NCI-H187 treated with DMSO at 0.1 percent for 48 hours (cell line): Measurements from ENCODE around the gene TAAR2.
A peak's percentile ranks its signal among the peaks of the same experiment; 100 is the strongest.
"Not testable (repeated sequence)": the region's sequence is repeated elsewhere in the genome, so short reads cannot be mapped to it uniquely, and the experiment has no call there.

Experiments used
- DNase-seq: peaks from one replicate; lab custom pipeline; 2025; lab: John Stamatoyannopoulos, UW

Gene TAAR2

DNA sequence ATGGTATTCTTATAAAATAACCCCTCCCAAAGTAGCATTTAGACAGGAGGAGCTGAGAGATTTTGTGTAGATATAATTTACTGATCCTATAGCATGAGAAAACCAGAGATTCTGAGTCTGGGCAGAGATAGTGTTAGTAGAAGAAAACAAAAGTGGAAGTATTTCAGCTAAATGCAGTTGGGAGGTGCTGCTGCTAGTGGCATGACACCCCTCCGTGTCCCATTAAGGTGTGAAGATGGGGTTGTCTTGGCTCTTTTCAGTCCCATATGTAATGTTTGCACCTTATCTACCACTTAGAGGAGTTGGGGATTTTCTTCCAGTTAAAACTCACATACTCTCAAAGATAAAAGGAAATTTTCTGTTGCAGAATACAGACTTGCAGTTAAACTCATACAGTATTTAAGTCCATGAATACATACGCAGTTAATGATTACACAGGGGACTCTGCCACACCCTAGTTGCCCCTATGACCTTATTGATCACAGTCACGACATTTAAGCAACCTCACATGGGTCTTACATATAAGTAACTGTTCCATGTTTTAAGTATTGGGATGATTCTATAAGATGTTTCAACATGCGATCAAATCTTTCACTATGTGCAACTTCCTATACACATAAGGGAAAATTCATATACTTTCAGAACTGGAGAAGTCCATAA is 11.5 kb downstream of the TAAR2 start:
- no peak for DNase-seq

DNA sequence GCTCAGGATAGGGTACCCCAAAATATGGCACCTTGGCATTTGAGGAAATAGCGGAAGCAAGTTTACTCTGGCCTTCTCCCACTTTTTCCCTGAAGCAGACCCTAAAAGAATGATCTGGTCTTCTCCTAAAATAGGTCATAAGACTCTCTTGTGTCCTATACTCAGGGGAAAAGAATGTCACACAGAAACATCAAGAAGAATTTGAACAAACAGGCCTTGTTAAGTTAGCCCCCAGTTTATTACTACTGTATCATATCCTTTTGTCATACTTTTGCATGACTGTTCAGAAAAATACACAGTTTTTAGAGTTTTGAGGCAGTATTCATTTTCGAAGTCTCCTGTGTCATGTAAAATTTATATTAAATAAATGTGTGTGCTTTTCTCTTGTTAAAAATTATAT is 12.5 kb downstream of the TAAR2 start:
- no peak for DNase-seq

- no peak for DNase-seq
These were observed 16.4 kb downstream of the TAAR2 start for GRCh38 chr6:132607544-132608233.

- DNase-seq: no peak
These were observed 19.4 kb downstream of the TAAR2 start for GRCh38 chr6:132604635-132605152.

- DNase-seq: not testable (repeated sequence)
These were observed 23.2 kb downstream of the TAAR2 start for GRCh38 chr6:132600900-132601299.

- no peak for DNase-seq
These were observed 25.6 kb downstream of the TAAR2 start for GRCh38 chr6:132598473-132598872.

DNA sequence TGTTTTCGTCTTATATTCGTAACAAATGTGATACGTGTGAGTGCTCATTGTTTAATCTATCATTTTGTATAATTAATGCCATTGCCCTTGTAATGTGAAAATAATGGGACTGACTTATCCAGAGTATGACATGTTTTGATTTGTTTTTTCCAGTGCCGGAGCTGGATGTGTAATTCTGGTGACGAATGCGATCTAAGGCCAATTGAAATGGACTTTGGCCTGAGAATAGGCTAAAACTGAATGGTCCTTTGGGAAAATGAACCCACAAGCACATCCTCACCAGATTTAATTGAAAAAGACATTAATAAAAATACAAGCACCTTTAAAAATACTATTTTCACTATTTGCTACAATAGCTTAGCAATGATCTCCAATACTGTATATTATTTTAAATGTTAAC is 27.9 kb downstream of the TAAR2 start:
- DNase-seq: no peak

- no peak for DNase-seq
These were observed 31.2 kb downstream of the TAAR2 start for GRCh38 chr6:132592855-132593254.

GRCh38 chr6:132590362-132590761 is 33.7 kb downstream of the TAAR2 start:
- DNase-seq: peak; percentile 46

DNA sequence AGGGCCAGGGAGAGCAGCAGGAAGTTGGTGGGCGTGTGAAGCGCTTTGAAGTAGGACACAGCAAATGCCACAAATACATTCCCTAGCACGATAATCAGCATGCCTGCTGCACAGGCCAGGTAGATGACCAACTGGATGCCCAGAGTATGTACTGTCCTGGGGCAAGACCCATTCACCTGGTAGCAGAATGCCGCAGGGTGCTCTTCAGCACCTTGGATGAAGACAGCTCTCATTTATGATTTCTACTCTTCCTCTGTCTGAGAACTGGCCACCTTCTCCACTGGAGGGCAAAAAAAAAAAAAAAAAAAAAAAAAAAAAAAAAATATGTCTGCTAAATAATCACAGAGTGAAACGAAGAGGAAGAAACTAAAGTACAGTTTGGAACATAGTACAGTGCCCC is 34.6 kb downstream of the TAAR2 start, which contains the start of gene TAAR5:
TSS of gene TAAR5 (minus strand) at position 288 of the 400 bp plus-strand sequence. CDS start at position 233, 55 bp downstream.
- no peak for DNase-seq

GRCh38 chr6:132587424-132587823 is 36.7 kb downstream of the TAAR2 start:
- DNase-seq: no peak

DNA sequence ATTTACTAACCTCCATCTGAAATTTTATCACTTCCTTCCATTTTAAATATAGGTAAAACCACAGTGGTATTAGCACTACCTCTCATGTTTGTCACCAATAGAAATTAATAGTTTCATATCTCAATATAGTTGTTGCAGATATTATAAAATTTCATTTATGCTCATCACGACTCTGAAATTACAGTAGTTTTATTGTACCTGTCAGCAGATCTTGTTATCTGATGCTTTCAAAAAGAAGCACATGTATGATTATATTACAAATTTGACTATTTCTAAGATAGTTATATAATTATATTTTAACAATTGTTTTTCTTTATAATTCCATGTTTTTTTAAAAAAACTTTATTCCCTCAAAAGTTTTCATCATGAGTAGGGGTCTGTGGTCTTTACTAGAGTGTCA is 39.4 kb downstream of the TAAR2 start:
- DNase-seq: no peak

DNA sequence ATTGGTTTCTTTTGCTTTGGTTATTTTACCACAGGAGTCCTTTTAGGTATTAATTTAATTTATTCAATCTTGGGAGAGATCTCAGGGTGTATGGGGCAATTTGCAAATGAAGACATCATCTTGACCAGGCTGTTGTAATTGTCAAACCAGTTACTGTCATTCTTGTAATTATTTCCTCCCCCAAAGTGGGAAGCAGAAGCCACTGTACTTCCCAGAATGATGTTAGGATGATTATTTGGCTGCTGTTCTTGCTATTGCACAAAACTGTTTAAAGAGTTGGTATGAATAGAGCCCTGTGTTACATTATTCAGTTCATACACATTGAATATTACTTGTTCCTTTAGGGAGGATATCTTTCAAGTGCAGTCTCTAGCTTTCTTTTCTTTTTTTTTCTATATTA is 52.3 kb downstream of the TAAR2 start:
- DNase-seq: no peak

DNA sequence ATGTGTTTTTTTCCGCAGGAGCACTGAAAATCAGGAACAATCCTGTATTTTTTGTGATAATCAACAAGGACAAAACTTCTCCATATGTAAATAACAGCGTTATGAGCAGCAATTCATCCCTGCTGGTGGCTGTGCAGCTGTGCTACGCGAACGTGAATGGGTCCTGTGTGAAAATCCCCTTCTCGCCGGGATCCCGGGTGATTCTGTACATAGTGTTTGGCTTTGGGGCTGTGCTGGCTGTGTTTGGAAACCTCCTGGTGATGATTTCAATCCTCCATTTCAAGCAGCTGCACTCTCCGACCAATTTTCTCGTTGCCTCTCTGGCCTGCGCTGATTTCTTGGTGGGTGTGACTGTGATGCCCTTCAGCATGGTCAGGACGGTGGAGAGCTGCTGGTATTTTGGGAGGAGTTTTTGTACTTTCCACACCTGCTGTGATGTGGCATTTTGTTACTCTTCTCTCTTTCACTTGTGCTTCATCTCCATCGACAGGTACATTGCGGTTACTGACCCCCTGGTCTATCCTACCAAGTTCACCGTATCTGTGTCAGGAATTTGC is 53.8 kb downstream of the TAAR2 start, which contains the start of gene TAAR6:
TSS of gene TAAR6 (plus strand) at position 102 of the 557 bp plus-strand sequence. CDS start at position 102, 0 bp downstream.
- DNase-seq: no peak

DNA sequence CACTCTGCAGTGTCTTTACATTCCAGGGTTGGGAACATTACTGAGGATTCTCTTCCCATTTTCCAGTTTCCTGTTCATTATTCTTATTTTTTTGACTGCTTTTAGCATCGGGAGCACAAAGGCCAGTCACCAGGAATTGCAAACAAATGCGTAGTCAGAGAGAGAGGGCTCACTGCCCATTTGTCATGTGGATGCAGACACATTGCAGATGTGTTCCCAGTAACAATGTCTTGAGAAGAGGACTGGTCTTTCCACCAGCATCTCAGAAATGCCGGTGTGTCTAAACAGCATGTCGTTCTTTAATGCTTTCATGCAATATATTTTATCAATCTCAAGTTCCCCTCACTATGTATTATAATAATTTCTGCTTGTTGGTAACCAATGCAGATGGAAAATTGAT is 54.9 kb downstream of the TAAR2 start:
- no peak for DNase-seq

GRCh38 chr6:132568611-132569010 is 55.5 kb downstream of the TAAR2 start:
- no peak for DNase-seq

GRCh38 chr6:132567566-132567965 is 56.5 kb downstream of the TAAR2 start:
- DNase-seq: no peak
